WI38 (cell line): ENCODE measurements around the gene RNH1.

Experiments
- H3K4me3 ChIP-seq: 2 replicates; pipeline ENCODE4 v1.5.1; 2011; ENCODE audit warnings: low read depth, mild to moderate bottlenecking, control low read depth, low read length
- TF ChIP-seq, protein P1 (sequence below): IDR thresholded peaks from 2 replicates; pipeline ENCODE4 v1.5.1; 2012; ENCODE audit warnings: low read depth, mild to moderate bottlenecking, control low read depth, low read length

Gene RNH1

DNA sequence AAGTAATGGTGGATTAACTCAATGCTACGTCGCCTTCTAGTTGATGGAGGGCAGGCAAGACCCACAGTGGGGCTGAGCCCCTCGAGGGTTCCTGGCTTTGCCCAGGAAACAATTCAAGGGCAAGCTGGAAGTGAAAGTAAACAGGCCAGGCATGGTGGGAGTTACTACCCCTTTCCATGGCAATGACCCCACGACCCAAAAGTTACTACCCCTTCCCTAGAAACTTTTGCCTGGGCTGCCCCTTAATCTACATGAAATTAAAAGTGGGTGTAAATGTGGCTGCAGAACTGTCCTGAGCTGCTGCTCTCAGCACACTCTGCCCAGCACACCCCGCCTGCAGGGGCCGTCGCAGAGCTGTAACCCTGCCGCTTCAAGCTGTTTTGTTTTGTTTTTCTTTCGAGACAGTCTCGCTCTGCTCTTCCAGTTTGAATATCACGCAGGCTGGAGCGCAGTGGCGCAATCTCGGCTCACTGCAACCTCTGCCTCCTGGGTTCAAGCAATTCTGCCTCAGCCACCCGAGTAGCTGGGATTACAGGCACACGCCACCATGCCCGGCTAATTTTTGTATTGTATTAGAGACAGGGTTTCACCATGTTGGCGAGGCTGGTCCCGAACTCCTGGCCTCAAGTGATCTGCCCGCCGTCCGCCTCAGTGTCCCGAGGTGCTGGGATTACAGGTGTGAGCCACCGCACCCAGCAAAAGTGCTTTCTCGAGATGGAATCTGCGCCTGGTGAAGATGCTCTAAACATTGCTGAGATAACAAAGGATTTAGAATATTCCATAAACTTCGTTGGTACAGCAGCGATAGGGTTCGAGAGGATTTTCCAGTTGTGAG lies 5.9 kb upstream of the RNH1 start:
- TF ChIP-seq, protein P1, sequence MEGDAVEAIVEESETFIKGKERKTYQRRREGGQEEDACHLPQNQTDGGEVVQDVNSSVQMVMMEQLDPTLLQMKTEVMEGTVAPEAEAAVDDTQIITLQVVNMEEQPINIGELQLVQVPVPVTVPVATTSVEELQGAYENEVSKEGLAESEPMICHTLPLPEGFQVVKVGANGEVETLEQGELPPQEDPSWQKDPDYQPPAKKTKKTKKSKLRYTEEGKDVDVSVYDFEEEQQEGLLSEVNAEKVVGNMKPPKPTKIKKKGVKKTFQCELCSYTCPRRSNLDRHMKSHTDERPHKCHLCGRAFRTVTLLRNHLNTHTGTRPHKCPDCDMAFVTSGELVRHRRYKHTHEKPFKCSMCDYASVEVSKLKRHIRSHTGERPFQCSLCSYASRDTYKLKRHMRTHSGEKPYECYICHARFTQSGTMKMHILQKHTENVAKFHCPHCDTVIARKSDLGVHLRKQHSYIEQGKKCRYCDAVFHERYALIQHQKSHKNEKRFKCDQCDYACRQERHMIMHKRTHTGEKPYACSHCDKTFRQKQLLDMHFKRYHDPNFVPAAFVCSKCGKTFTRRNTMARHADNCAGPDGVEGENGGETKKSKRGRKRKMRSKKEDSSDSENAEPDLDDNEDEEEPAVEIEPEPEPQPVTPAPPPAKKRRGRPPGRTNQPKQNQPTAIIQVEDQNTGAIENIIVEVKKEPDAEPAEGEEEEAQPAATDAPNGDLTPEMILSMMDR: no peak

DNA sequence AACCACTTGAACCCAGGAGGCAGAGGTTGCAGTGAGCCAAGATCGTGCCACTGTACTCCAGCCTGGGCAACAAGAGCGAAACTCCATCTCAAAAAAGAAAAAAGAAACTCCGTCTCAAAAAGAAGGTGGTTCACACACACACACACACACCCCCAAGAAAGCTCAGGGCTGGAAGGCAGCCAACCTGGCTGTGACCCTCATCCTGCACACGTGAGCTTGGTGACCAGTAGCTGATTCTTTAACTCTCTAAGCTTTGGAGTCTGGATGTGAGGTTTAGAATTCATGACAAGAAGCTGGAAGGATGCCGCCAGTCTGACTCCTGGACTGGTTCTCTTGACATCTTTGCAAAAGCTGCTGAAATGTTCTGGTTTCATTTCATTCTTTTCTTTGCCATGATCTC lies 1.9 kb upstream of the RNH1 start:
- TF ChIP-seq, protein P1: no peak
- no peak overlapping the region for H3K4me3 ChIP-seq

More for the DNA sequence above, 5.9 kb upstream of the RNH1 start:
- no peak overlapping the region for H3K4me3 ChIP-seq

DNA sequence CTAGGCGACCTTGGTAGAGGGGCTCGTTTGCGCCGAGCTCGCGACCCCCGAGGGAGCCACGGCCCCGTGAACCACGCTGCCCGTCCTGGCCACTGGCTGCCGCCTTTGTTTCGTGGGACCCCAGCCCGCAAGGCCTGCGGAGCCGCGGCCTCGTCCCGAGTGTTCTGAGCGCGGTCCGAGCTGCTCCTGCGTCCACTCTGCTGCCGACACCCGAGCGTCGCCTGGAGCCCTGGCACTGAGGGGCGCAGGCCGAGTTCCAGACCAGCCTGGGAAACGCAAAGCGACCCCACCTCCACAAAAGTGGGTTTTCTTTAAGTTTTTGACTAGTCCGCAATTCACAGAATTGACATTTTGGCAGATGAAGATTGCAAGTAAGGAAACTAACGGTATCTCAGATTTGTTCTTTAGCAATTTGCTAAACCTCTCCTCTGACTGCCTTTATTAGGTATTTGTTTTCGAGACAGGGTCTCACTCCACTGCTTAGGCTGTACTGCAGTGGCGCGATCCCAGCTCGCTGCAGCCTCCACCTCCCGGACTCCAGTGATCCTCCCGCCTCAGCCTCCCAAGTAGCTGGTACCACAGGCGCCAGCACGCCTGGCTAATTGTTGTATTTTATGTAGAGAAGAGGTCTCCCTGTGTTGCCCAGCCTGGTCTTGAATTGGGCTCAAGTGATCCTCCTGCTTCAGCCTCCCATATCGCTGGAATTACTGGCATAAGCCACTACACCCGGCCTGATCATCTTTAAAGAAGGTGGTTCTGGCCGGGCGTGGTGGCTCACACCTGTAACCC lies 879 bp upstream of the RNH1 start:
- TF ChIP-seq, protein P1: no peak
- H3K4me3 ChIP-seq: peak overlapping the region; percentile 70

- TF ChIP-seq, protein P1: no peak
- peak overlapping the region; percentile 87 for H3K4me3 ChIP-seq
Observed at GRCh38 chr11:506238-506994, 626 bp downstream of the RNH1 start.

DNA sequence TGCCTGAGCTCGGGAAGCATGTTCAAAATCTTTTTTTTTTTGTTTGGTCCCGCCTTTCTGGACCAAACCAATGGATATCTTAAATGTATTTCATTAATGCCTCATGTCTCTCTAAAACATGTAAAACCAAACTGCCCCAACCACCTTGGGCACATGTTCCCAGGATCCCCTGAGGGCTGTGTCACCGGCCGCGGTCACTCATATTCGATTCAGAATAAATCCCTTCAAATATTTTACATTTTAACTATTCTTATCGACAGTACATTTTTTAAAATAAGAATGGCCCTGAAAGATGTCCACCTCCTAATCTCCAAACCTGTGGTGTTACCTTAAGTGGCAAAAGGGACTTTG lies 2.1 kb downstream of the RNH1 start:
- TF ChIP-seq, protein P1: no peak
- peak overlapping the region; percentile 53 for H3K4me3 ChIP-seq

DNA sequence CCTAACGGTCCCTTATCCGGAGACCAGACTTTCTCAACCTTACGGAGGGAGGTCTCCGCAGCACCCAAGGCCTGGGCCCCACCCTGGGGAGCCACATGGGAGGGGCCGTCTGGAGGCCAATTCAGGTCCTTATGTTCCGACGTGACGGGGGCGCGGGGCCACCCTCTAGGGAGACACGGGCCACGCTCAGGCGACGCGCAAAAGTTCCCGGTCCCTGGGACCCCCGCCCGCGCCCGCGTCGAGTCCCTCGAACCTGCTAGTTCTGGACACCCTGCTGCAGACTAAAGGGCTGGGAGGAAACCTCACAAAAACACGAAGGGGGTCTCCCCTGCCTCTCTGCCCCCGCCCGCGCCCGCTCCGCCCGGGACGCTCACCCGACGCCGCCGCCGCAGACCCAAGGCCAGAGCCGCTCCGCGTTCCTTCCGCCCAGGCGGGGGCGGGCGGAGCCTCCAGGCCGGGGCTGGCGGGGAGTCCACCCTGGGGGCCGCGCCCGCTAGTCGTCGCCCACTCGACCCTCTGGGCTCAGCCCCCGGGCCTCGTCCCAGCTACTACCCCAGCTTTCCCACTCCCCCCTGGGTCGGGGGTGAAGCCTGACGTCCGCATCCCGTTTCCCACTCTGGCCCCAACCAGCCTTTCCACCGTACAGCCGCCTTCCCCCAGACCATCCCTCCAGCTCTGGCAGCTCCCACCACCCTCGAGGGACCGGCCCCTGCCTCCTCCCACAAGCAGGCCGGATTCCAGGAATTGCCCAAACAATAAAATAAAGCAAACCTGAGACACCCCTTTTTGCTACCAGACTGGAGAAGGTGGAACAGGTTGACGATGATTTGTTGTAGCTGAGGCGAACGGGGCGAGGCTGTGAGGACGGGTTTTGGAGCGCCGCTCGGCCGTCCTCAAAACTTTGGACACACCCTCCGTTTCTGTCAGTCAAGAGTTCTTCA lies 2.7 kb downstream of the RNH1 start:
- TF ChIP-seq, protein P1: no peak
- peak overlapping the region; percentile 53 for H3K4me3 ChIP-seq
